ENCODE data around the gene NAB2. TPM values are rescaled to one million over a fixed set of nuclear protein-coding genes. Genes with fewer than 3 reads are reported as not detected.
"Not testable (repeated sequence)": the region's sequence is repeated elsewhere in the genome, so short reads cannot be mapped to it uniquely, and the experiment has no call there.

Gene NAB2
- total RNA-seq: 9.8 TPM
- long read RNA-seq, partial matches to known transcripts: 1 of 4 reads
- long read RNA-seq, other reads (novel, unspliced or antisense): 0 of 4 reads

GRCh38 chr12:57088354-57089270, at the start of gene NAB2:
TSS of gene NAB2 (plus strand) at chr12:57089114. CDS start at chr12:57089272, 158 bp downstream.
- intact Hi-C loops (cut with DNase I): loop anchor here (1.0 kb wide), 1 partner anchor 24 kb away; no protein-coding TSS in a partner anchor
- DNase-seq (ENCODE audit: missing footprints): peak; percentile 99
- ATAC-seq: peak; percentile 86

GRCh38 chr12:57040211-57040610, 48.7 kb upstream of the NAB2 start:
- intact Hi-C loops (cut with DNase I): no loop called here
- ATAC-seq (no peak), DNase-seq (ENCODE audit: missing footprints) (no peak)

GRCh38 chr12:57040750-57041149, 48.2 kb upstream of the NAB2 start:
- intact Hi-C loops (cut with DNase I): no loop called here
- ATAC-seq: no peak

GRCh38 chr12:57042695-57043094, 46.2 kb upstream of the NAB2 start:
- no peak for DNase-seq (ENCODE audit: missing footprints)
- ATAC-seq: no peak
- intact Hi-C loops (cut with DNase I): no loop called here

More at GRCh38 chr12:57040750-57041149, 48.2 kb upstream of the NAB2 start:
- no peak for DNase-seq (ENCODE audit: missing footprints)

- ATAC-seq: no peak
- no peak for DNase-seq (ENCODE audit: missing footprints)
- intact Hi-C loops (cut with DNase I): no loop called here
Measured at GRCh38 chr12:57044468-57044867, 44.4 kb upstream of the NAB2 start.

GRCh38 chr12:57044889-57045288, 44.0 kb upstream of the NAB2 start:
- ATAC-seq (no peak), DNase-seq (ENCODE audit: missing footprints) (no peak)
- intact Hi-C loops (cut with DNase I): no loop called here

- DNase-seq (ENCODE audit: missing footprints): no peak
- ATAC-seq: no peak
- intact Hi-C loops (cut with DNase I): no loop called here
Measured at GRCh38 chr12:57046086-57046791, 42.7 kb upstream of the NAB2 start.

- DNase-seq (ENCODE audit: missing footprints) (no peak), ATAC-seq (peak; percentile 49)
- intact Hi-C loops (cut with DNase I): no loop called here
Measured at GRCh38 chr12:57046947-57047890, 41.7 kb upstream of the NAB2 start.

GRCh38 chr12:57047981-57048380, 40.9 kb upstream of the NAB2 start:
- ATAC-seq (no peak), DNase-seq (ENCODE audit: missing footprints) (no peak)

GRCh38 chr12:57048423-57049118, 40.3 kb upstream of the NAB2 start:
- ATAC-seq: no peak
- intact Hi-C loops (cut with DNase I): no loop called here

More at GRCh38 chr12:57047981-57048380, 40.9 kb upstream of the NAB2 start:
- intact Hi-C loops (cut with DNase I): no loop called here

GRCh38 chr12:57049119-57049446, 39.8 kb upstream of the NAB2 start:
- intact Hi-C loops (cut with DNase I): no loop called here
- ATAC-seq (no peak), DNase-seq (ENCODE audit: missing footprints) (no peak)

More at GRCh38 chr12:57048423-57049118, 40.3 kb upstream of the NAB2 start:
- DNase-seq (ENCODE audit: missing footprints): no peak

- no peak for DNase-seq (ENCODE audit: missing footprints)
- no peak for ATAC-seq
- intact Hi-C loops (cut with DNase I): no loop called here
Measured at GRCh38 chr12:57049890-57050289, 39.0 kb upstream of the NAB2 start, which contains the start of gene MYO1A. TSS of gene MYO1A (minus strand) at chr12:57050129. CDS start at chr12:57048323, 1,806 bp downstream.

GRCh38 chr12:57051011-57051410, 37.9 kb upstream of the NAB2 start:
- DNase-seq (ENCODE audit: missing footprints) (no peak), ATAC-seq (no peak)
- intact Hi-C loops (cut with DNase I): no loop called here

GRCh38 chr12:57053146-57053545, 35.8 kb upstream of the NAB2 start:
- intact Hi-C loops (cut with DNase I); DNase-seq (ENCODE audit: missing footprints); ATAC-seq: not testable (repeated sequence)

- DNase-seq (ENCODE audit: missing footprints); ATAC-seq; intact Hi-C loops (cut with DNase I): not testable (repeated sequence)
Measured at GRCh38 chr12:57053901-57054300, 35.0 kb upstream of the NAB2 start.

- intact Hi-C loops (cut with DNase I): loop anchor here (5.0 kb wide), 1 partner anchor 44 kb away; no protein-coding TSS in a partner anchor
- ATAC-seq: no peak
- no peak for DNase-seq (ENCODE audit: missing footprints)
Measured at GRCh38 chr12:57055824-57056223, 33.1 kb upstream of the NAB2 start.

- intact Hi-C loops (cut with DNase I): loop anchor here (5.0 kb wide), 1 partner anchor 45 kb away; no protein-coding TSS in a partner anchor
- ATAC-seq: no peak
- no peak for DNase-seq (ENCODE audit: missing footprints)
Measured at GRCh38 chr12:57057067-57057751, 31.7 kb upstream of the NAB2 start.

Data from Right ventricle myocardium inferior (tissue), 1 donor.